ENCODE results near the gene AMBRA1. TPM values are rescaled to one million over a fixed set of nuclear protein-coding genes. Genes with fewer than 3 reads are reported as not detected.

AMBRA1 gene
- total RNA-seq, 2 donors from 2014 or later: 47.3 to 52.2 TPM

- Mint-ChIP-seq H3K36me3 (ENCODE audit: low read depth) (no peaks in the 10 kb centered on the region), H3K4me1 (peaks cover 51% of the 10 kb centered on the region), H3K27me3 (no peaks in the 10 kb centered on the region), H3K27ac (peak overlapping the region; percentile 94), H3K4me3 (peak overlapping the region; percentile 12)
- H3K9me3 ChIP-seq (ENCODE audit: control insufficient read depth, low read length, poor library complexity, severe bottlenecking): no peaks in the 10 kb centered on the region
- DNase-seq (no peak), ATAC-seq (no peak)
These were observed 39.3 kb downstream of the AMBRA1 start for GRCh38 chr11:46554213-46555147.

GRCh38 chr11:46553814-46554212 is 40.0 kb downstream of the AMBRA1 start:
- peaks cover 44% of the 10 kb centered on the region for H3K4me1 Mint-ChIP-seq
- no peak for ATAC-seq
- H3K9me3 ChIP-seq (ENCODE audit: control insufficient read depth, low read length, poor library complexity, severe bottlenecking): no peaks in the 10 kb centered on the region
- no peaks in the 10 kb centered on the region for H3K36me3 Mint-ChIP-seq (ENCODE audit: low read depth)
- peak overlapping the region; percentile 2 for H3K4me3 Mint-ChIP-seq
- DNase-seq: no peak
- no peaks in the 10 kb centered on the region for H3K27me3 Mint-ChIP-seq
- peak overlapping the region; percentile 94 for H3K27ac Mint-ChIP-seq

- Mint-ChIP-seq H3K27me3 (no peaks in the 10 kb centered on the region), H3K4me3 (peak overlapping the region; percentile 19), H3K36me3 (ENCODE audit: low read depth) (peaks cover 2% of the 10 kb centered on the region), H3K27ac (no peak overlapping the region), H3K4me1 (peaks cover 35% of the 10 kb centered on the region)
- no peak for DNase-seq
- H3K9me3 ChIP-seq (ENCODE audit: control insufficient read depth, low read length, poor library complexity, severe bottlenecking): no peaks in the 10 kb centered on the region
- ATAC-seq: no peak
These were observed 42.6 kb downstream of the AMBRA1 start for GRCh38 chr11:46551261-46551660.

- Mint-ChIP-seq H3K27ac (no peak overlapping the region), H3K27me3 (no peaks in the 10 kb centered on the region)
- no peak for ATAC-seq
These were observed 46.2 kb downstream of the AMBRA1 start for GRCh38 chr11:46547579-46547978.

GRCh38 chr11:46543564-46543963 is 50.3 kb downstream of the AMBRA1 start:
- peaks cover 3% of the 10 kb centered on the region for H3K36me3 Mint-ChIP-seq (ENCODE audit: low read depth)
- H3K9me3 ChIP-seq (ENCODE audit: control insufficient read depth, low read length, poor library complexity, severe bottlenecking): no peaks in the 10 kb centered on the region
- H3K4me1 Mint-ChIP-seq: peaks cover 10% of the 10 kb centered on the region
- DNase-seq: no peak
- no peak overlapping the region for H3K4me3 Mint-ChIP-seq
- no peak overlapping the region for H3K27ac Mint-ChIP-seq
- ATAC-seq: no peak
- H3K27me3 Mint-ChIP-seq: no peaks in the 10 kb centered on the region

More at GRCh38 chr11:46547579-46547978, 46.2 kb downstream of the AMBRA1 start:
- no peaks in the 10 kb centered on the region for H3K9me3 ChIP-seq (ENCODE audit: control insufficient read depth, low read length, poor library complexity, severe bottlenecking)
- H3K36me3 Mint-ChIP-seq (ENCODE audit: low read depth): peaks cover 3% of the 10 kb centered on the region
- H3K4me1 Mint-ChIP-seq: peaks cover 10% of the 10 kb centered on the region
- no peak for DNase-seq
- no peak overlapping the region for H3K4me3 Mint-ChIP-seq

- DNase-seq: no peak
- H3K27ac Mint-ChIP-seq: no peak overlapping the region
- H3K36me3 Mint-ChIP-seq (ENCODE audit: low read depth): peaks cover 3% of the 10 kb centered on the region
- H3K9me3 ChIP-seq (ENCODE audit: control insufficient read depth, low read length, poor library complexity, severe bottlenecking): no peaks in the 10 kb centered on the region
- no peak for ATAC-seq
- peaks cover 13% of the 10 kb centered on the region for H3K4me1 Mint-ChIP-seq
- no peak overlapping the region for H3K4me3 Mint-ChIP-seq
- no peaks in the 10 kb centered on the region for H3K27me3 Mint-ChIP-seq
These were observed 52.0 kb downstream of the AMBRA1 start for GRCh38 chr11:46541593-46542371.

- no peaks in the 10 kb centered on the region for H3K27me3 Mint-ChIP-seq
- DNase-seq (no peak), ATAC-seq (no peak)
- H3K4me3 Mint-ChIP-seq: no peak overlapping the region
- no peak overlapping the region for H3K27ac Mint-ChIP-seq
- H3K9me3 ChIP-seq (ENCODE audit: control insufficient read depth, low read length, poor library complexity, severe bottlenecking): no peaks in the 10 kb centered on the region
- H3K4me1 Mint-ChIP-seq: peaks cover 18% of the 10 kb centered on the region
- H3K36me3 Mint-ChIP-seq (ENCODE audit: low read depth): no peaks in the 10 kb centered on the region
These were observed 53.0 kb downstream of the AMBRA1 start for GRCh38 chr11:46540807-46541206.

- no peaks in the 10 kb centered on the region for H3K27me3 Mint-ChIP-seq
- DNase-seq (peak in 2 of 3 donors; percentile 18 to 39), ATAC-seq (peak; percentile 93)
- no peak overlapping the region for H3K4me3 Mint-ChIP-seq
- H3K27ac Mint-ChIP-seq: no peak overlapping the region
- peaks cover 31% of the 10 kb centered on the region for H3K4me1 Mint-ChIP-seq
- H3K36me3 Mint-ChIP-seq (ENCODE audit: low read depth): no peaks in the 10 kb centered on the region
- H3K9me3 ChIP-seq (ENCODE audit: control insufficient read depth, low read length, poor library complexity, severe bottlenecking): no peaks in the 10 kb centered on the region
These were observed 56.1 kb downstream of the AMBRA1 start for GRCh38 chr11:46537537-46538295.

- no peaks in the 10 kb centered on the region for H3K9me3 ChIP-seq (ENCODE audit: control insufficient read depth, low read length, poor library complexity, severe bottlenecking)
- Mint-ChIP-seq H3K27ac (no peak overlapping the region), H3K27me3 (no peaks in the 10 kb centered on the region), H3K4me3 (no peak overlapping the region), H3K4me1 (peaks cover 31% of the 10 kb centered on the region), H3K36me3 (ENCODE audit: low read depth) (no peaks in the 10 kb centered on the region)
- DNase-seq: no peak
- no peak for ATAC-seq
These were observed 56.7 kb downstream of the AMBRA1 start for GRCh38 chr11:46537121-46537520.

GRCh38 chr11:46535688-46536087 is 58.1 kb downstream of the AMBRA1 start:
- Mint-ChIP-seq H3K4me1 (peaks cover 30% of the 10 kb centered on the region), H3K36me3 (ENCODE audit: low read depth) (no peaks in the 10 kb centered on the region), H3K4me3 (no peak overlapping the region), H3K27me3 (no peaks in the 10 kb centered on the region), H3K27ac (no peak overlapping the region)
- no peaks in the 10 kb centered on the region for H3K9me3 ChIP-seq (ENCODE audit: control insufficient read depth, low read length, poor library complexity, severe bottlenecking)
- ATAC-seq (no peak), DNase-seq (no peak)

- no peaks in the 10 kb centered on the region for H3K9me3 ChIP-seq (ENCODE audit: control insufficient read depth, low read length, poor library complexity, severe bottlenecking)
- Mint-ChIP-seq H3K36me3 (ENCODE audit: low read depth) (no peaks in the 10 kb centered on the region), H3K27me3 (no peaks in the 10 kb centered on the region), H3K4me1 (peaks cover 30% of the 10 kb centered on the region), H3K4me3 (no peak overlapping the region), H3K27ac (no peak overlapping the region)
- ATAC-seq (no peak), DNase-seq (no peak)
These were observed 59.1 kb downstream of the AMBRA1 start for GRCh38 chr11:46534711-46535110.

GRCh38 chr11:46533396-46534100 is 60.3 kb downstream of the AMBRA1 start:
- peaks cover 40% of the 10 kb centered on the region for H3K4me1 Mint-ChIP-seq
- no peaks in the 10 kb centered on the region for H3K27me3 Mint-ChIP-seq
- ATAC-seq (no peak), DNase-seq (no peak)
- no peaks in the 10 kb centered on the region for H3K9me3 ChIP-seq (ENCODE audit: control insufficient read depth, low read length, poor library complexity, severe bottlenecking)
- H3K4me3 Mint-ChIP-seq: peak overlapping the region; percentile 49
- H3K36me3 Mint-ChIP-seq (ENCODE audit: low read depth): no peaks in the 10 kb centered on the region
- H3K27ac Mint-ChIP-seq: no peak overlapping the region
